Keratinocyte (primary cell): ENCODE data around the gene DHX38. TPM values are rescaled to one million over a fixed set of nuclear protein-coding genes. Genes with fewer than 3 reads are reported as not detected.

Source experiments
- DNase-seq: peaks from one replicate; pipeline ENCODE4 v3.0.0-alpha.2; 2011; ENCODE audit warnings: low read depth, missing footprints, low spot score
- FAIRE-seq: peaks from 2 replicates; lab custom pipeline; 2011; peaks lifted over from hg19 to GRCh38; lab: Jason Lieb, UNC
- H2AFZ ChIP-seq: 2 replicates; pipeline ENCODE4 v1.6.0; 2012; ENCODE audit warnings: low read length, control low read depth, inconsistent platforms; ENCODE audit not compliant: control insufficient read depth
- H3K27ac ChIP-seq: 2 replicates; pipeline ENCODE4 v1.5.1; 2011; ENCODE audit warnings: low read length; ENCODE audit not compliant: control insufficient read depth, insufficient read depth
- H3K27me3 ChIP-seq: 3 replicates; pipeline ENCODE4 v1.6.0; 2011; ENCODE audit warnings: low read length; ENCODE audit not compliant: control insufficient read depth, insufficient read depth; ENCODE audit errors: extremely low read depth
- H3K36me3 ChIP-seq, 2 experiments: 2 replicates in 1 of 2; 3 replicates in 1 of 2; pipeline ENCODE4 v1.5.1; 2011; ENCODE audit warnings: low read length in 2 of 2, mild to moderate bottlenecking in 1 of 2; ENCODE audit not compliant: control insufficient read depth in 2 of 2, insufficient read depth in 2 of 2; ENCODE audit errors: extremely low read depth in 1 of 2
- H3K4me1 ChIP-seq: 3 replicates; pipeline ENCODE4 v1.5.1; 2011; ENCODE audit warnings: low read length; ENCODE audit not compliant: control insufficient read depth, insufficient read depth; ENCODE audit errors: extremely low read depth
- H3K4me2 ChIP-seq: 3 replicates; pipeline ENCODE4 v1.6.0; 2011; ENCODE audit warnings: low read depth, low read length; ENCODE audit not compliant: control insufficient read depth, insufficient read depth; ENCODE audit errors: extremely low read depth
- H3K4me3 ChIP-seq, 3 experiments: fragments of 200-600 bp in 1 of 3; sonication (generic) in 1 of 3; 2 replicates in 2 of 3; 3 replicates in 1 of 3; pipeline ENCODE4 v1.5.1; 2011 to 2016; ENCODE audit warnings: low read length in 3 of 3, mild to moderate bottlenecking in 3 of 3, control low read depth in 2 of 3, inconsistent platforms in 1 of 3, low read depth in 1 of 3, mixed read lengths in 1 of 3, mixed run types in 1 of 3, moderate library complexity in 1 of 3; ENCODE audit not compliant: control insufficient read depth in 2 of 3, insufficient read depth in 2 of 3; ENCODE audit errors: extremely low read depth in 1 of 3
- H3K79me2 ChIP-seq: 2 replicates; pipeline ENCODE4 v1.6.0; 2012; ENCODE audit warnings: low read length; ENCODE audit not compliant: control insufficient read depth, insufficient read depth
- H3K9ac ChIP-seq: 3 replicates; pipeline ENCODE4 v1.6.0; 2011; ENCODE audit warnings: low read length; ENCODE audit not compliant: control insufficient read depth, insufficient read depth; ENCODE audit errors: extremely low read depth
- H3K9me1 ChIP-seq: 3 replicates; pipeline ENCODE4 v1.6.0; 2011; ENCODE audit warnings: low read length; ENCODE audit not compliant: control insufficient read depth, insufficient read depth; ENCODE audit errors: extremely low read depth
- H3K9me3 ChIP-seq: 2 replicates; pipeline ENCODE4 v1.5.1; 2012; ENCODE audit warnings: low read depth, low read length; ENCODE audit not compliant: control insufficient read depth
- H4K20me1 ChIP-seq: 3 replicates; pipeline ENCODE4 v1.6.0; 2011; ENCODE audit warnings: low read length; ENCODE audit not compliant: control insufficient read depth, insufficient read depth; ENCODE audit errors: extremely low read depth
- CTCF ChIP-seq, 3 experiments: IDR thresholded peaks in 1 of 3; conservative IDR thresholded peaks in 1 of 3; optimal IDR thresholded peaks in 1 of 3; 2 replicates in 2 of 3; 3 replicates in 1 of 3; pipeline versions ENCODE3 to v1.5.1; 2011; ENCODE audit warnings: low read length in 3 of 3, mild to moderate bottlenecking in 3 of 3, moderate library complexity in 2 of 3, control low read depth in 1 of 3, inconsistent platforms in 1 of 3; ENCODE audit not compliant: insufficient read depth in 2 of 3; ENCODE audit errors: extremely low read depth in 1 of 3
- EZH2 ChIP-seq: IDR thresholded peaks from one replicate; pipeline ENCODE4 v1.6.1; 2012; ENCODE audit warnings: inconsistent platforms, mild to moderate bottlenecking, low read length, moderate library complexity
- dilution Hi-C: fragments of 300-500 bp; cut with MboI; formaldehyde crosslinking; loops from one replicate; pipeline ENCODE4 v1.7.0; 2020; ENCODE audit warnings: low sequenced_read_pairs; ENCODE audit not compliant: extremely low pct_ligation_motif_present
- polyA plus RNA-seq, 5 experiments: library from polyadenylated mRNA; depleted of rRNA in 3 of 5; stranded (reverse) in 3 of 5; stranded (forward) in 1 of 5; unstranded in 1 of 5; fragments of >200 nt; gene quantifications; 1 replicate in 1 of 5; 2 replicates in 3 of 5; 3 replicates in 1 of 5; pipeline versions ENCODE4 v1.2.1 to v1.2.3, GENCODE V29; 2011 to 2012; ENCODE audit warnings: missing spikeins in 2 of 5, low read depth in 1 of 5, low replicate concordance in 1 of 5

Gene DHX38
- polyA plus RNA-seq, 1 donor (not counting 4 experiments of a cell fraction or from before 2014, with no cell fraction given) = 25.9 TPM

DNA sequence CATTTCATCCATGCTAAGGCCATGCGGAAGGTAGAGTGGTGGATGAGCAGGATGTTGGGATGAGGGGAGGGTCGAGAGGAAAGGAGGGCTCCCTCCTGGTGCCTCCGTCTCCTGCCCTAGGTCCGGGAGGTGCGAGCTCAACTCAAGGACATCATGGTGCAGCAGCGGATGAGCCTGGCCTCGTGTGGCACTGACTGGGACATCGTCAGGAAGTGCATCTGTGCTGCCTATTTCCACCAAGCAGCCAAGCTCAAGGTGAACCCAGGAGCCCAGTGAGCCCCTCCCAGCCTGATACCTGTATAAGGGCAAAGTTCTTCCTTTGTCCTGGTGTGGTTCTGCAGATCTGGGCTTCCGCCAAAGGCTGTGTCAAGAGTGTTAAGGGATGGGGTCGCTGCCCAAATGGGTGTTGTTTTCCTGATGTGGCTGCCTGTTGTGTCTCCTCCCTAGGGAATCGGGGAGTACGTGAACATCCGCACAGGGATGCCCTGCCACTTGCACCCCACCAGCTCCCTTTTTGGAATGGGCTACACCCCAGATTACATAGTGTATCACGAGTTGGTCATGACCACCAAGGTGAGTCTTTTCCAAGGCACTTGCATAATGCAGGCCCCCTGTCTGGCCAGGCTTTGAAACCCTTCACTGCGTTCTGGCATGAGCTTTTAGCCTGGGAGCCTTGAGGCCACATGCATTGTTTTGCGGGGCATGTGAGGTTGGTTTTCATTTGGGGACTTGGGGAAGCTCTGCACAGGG, 14.9 kb downstream of the DHX38 start:
- H3K4me2 ChIP-seq = no peak overlapping the region
- peaks cover 56 to 62% of the 10 kb centered on the region in 2 experiments for H3K36me3 ChIP-seq
- H3K9me3 ChIP-seq = no peaks in the 10 kb centered on the region
- no peak for TF ChIP-seq EZH2
- TF ChIP-seq CTCF (optimal IDR thresholded peaks at IDR 0.05 in 1 of 3, IDR thresholded peaks at IDR 0.05 in 1 of 3, conservative IDR thresholded peaks at IDR 0.05 in 1 of 3; ENCODE audit: extremely low read depth in 1 of 3, insufficient read depth in 2 of 3, low read length in 3 of 3) = no peak
- H3K9me1 ChIP-seq = no peaks in the 10 kb centered on the region
- H3K27me3 ChIP-seq = no peaks in the 10 kb centered on the region
- no peaks in the 10 kb centered on the region for H3K4me1 ChIP-seq
- H3K27ac ChIP-seq = no peak overlapping the region
- H2AFZ ChIP-seq = no peak overlapping the region
- no peak overlapping the region for H3K9ac ChIP-seq
- dilution Hi-C loops = no loop called here
- DNase-seq = no peak
- H3K79me2 ChIP-seq = no peaks in the 10 kb centered on the region
- H3K4me3 ChIP-seq = no peak overlapping the region
- no peaks in the 10 kb centered on the region for H4K20me1 ChIP-seq
- FAIRE-seq = no peak

- H3K4me2 ChIP-seq = no peak overlapping the region
- no peaks in the 10 kb centered on the region for H3K9me1 ChIP-seq
- no peak for DNase-seq
- no peak overlapping the region for H3K4me3 ChIP-seq
- TF ChIP-seq EZH2 = no peak
- TF ChIP-seq CTCF (optimal IDR thresholded peaks at IDR 0.05 in 1 of 3, IDR thresholded peaks at IDR 0.05 in 1 of 3, conservative IDR thresholded peaks at IDR 0.05 in 1 of 3; ENCODE audit: extremely low read depth in 1 of 3, insufficient read depth in 2 of 3, low read length in 3 of 3) = no peak
- no peak overlapping the region for H2AFZ ChIP-seq
- peaks cover 49 to 59% of the 10 kb centered on the region in 2 experiments for H3K36me3 ChIP-seq
- H3K79me2 ChIP-seq = no peaks in the 10 kb centered on the region
- H4K20me1 ChIP-seq = no peaks in the 10 kb centered on the region
- H3K9ac ChIP-seq = no peak overlapping the region
- no peaks in the 10 kb centered on the region for H3K9me3 ChIP-seq
- no peak overlapping the region for H3K27ac ChIP-seq
- dilution Hi-C loops = no loop called here
- FAIRE-seq = no peak
- no peaks in the 10 kb centered on the region for H3K27me3 ChIP-seq
- H3K4me1 ChIP-seq = no peaks in the 10 kb centered on the region
Observed at GRCh38 chr16:72109300-72109699, 15.7 kb downstream of the DHX38 start.
